ENCODE results near the gene LGALS1. TPM values are rescaled to one million over a fixed set of nuclear protein-coding genes. Genes with fewer than 3 reads are reported as not detected.
A peak's percentile ranks its signal among the peaks of the same experiment; 100 is the strongest.

Gene LGALS1
- total and polyA plus RNA-seq, 8 donors = 15.9 to 249 (median 87.5) TPM

DNA sequence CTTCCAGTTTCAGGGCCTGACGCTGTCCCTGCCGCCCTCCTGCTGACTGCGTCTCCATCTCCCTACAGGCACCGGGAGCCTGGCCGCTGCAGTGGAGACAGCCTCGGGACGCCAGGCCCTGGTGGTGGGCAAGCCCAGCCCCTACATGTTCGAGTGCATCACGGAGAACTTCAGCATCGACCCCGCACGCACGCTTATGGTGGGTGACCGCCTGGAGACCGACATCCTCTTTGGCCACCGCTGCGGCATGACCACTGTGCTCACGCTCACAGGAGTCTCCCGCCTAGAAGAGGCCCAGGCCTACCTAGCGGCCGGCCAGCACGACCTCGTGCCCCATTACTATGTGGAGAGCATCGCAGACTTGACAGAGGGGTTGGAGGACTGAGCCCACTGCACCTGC is 9.9 kb upstream of the LGALS1 start:
- no peak for TF ChIP-seq CTCF (IDR thresholded peaks at IDR 0.05)
- FAIRE-seq = no peak
- Histone ChIP-seq H3K4me3 (no peak overlapping the region), H3K27ac (no peak overlapping the region), H3K4me1 (peaks cover 0 to 3% (median 0%) of the 10 kb centered on the region in 3 donors), H3K9me3 (no peaks in the 10 kb centered on the region), H3K27me3 (no peaks in the 10 kb centered on the region), H3K36me3 (peaks cover 0 to 3% (median 0%) of the 10 kb centered on the region in 3 donors)
- DNase-seq = peak in 1 of 6 donors; percentile 27
- 93 to 94% methylated on average over 24 of the region's 24 CpGs for WGBS, 2 donors
- no peak for ATAC-seq
- intact Hi-C loops (cut with DNase I) = no loop called here

- H3K4me3 ChIP-seq = no peak overlapping the region
- 64 to 82% methylated on average over 6 of the region's 6 CpGs for WGBS, 2 donors
- H3K27ac ChIP-seq = no peak overlapping the region
- no peaks in the 10 kb centered on the region for H3K9me3 ChIP-seq
- intact Hi-C loops (cut with DNase I) = no loop called here
- no peak for DNase-seq
- no peak for FAIRE-seq
- peaks cover 0 to 3% (median 0%) of the 10 kb centered on the region in 3 donors for H3K36me3 ChIP-seq
- ATAC-seq = no peak
- no peaks in the 10 kb centered on the region for H3K27me3 ChIP-seq
- peaks cover 0 to 4% (median 3%) of the 10 kb centered on the region in 3 donors for H3K4me1 ChIP-seq
- no peak for TF ChIP-seq CTCF (IDR thresholded peaks at IDR 0.05)
These were observed 5.8 kb upstream of the LGALS1 start for GRCh38 chr22:37669586-37669985.

GRCh38 chr22:37672206-37672919 is 3.1 kb upstream of the LGALS1 start:
- no peak for DNase-seq
- Histone ChIP-seq H3K4me1 (peaks cover 0 to 22% (median 14%) of the 10 kb centered on the region in 3 donors), H3K36me3 (no peaks in the 10 kb centered on the region), H3K9me3 (no peaks in the 10 kb centered on the region), H3K27me3 (no peaks in the 10 kb centered on the region), H3K27ac (no peak overlapping the region), H3K4me3 (no peak overlapping the region)
- WGBS, 2 donors = 60 to 61% methylated on average over 15 of the region's 15 CpGs
- intact Hi-C loops (cut with DNase I) = no loop called here
- FAIRE-seq = no peak
- no peak for TF ChIP-seq CTCF (IDR thresholded peaks at IDR 0.05)
- no peak for ATAC-seq

GRCh38 chr22:37672920-37673455 is 2.4 kb upstream of the LGALS1 start:
- intact Hi-C loops (cut with DNase I) = no loop called here
- no peak for TF ChIP-seq CTCF (IDR thresholded peaks at IDR 0.05)
- DNase-seq = no peak
- Histone ChIP-seq H3K4me3 (no peak overlapping the region), H3K4me1 (peaks cover 0 to 28% (median 14%) of the 10 kb centered on the region in 3 donors), H3K27ac (no peak overlapping the region), H3K9me3 (no peaks in the 10 kb centered on the region), H3K36me3 (no peaks in the 10 kb centered on the region), H3K27me3 (no peaks in the 10 kb centered on the region)
- ATAC-seq = no peak
- no peak for FAIRE-seq
- 77 to 84% methylated on average over 11 of the region's 11 CpGs for WGBS, 2 donors

DNA sequence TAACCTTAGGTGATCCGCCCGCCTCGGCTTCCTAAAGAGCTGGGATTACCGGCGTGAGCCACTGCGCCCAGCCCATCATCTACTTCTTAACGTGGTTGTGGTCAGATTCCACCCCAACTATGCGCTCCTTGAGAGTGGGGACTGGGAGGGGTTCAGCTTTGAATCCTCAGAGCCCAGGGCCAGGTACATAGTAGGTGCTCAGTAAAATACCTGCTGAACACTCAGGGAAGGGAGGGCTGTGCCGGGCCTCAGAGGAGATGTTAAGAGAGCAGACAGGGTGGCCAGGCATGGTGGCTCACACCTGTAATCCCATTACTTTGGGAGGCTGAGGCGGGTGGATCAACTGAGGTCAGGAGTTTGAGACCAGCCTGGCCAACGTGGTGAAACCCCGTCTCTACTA is 1.2 kb upstream of the LGALS1 start:
- no peak for DNase-seq

More for the DNA sequence above, 1.2 kb upstream of the LGALS1 start:
- Histone ChIP-seq H3K27me3 (no peaks in the 10 kb centered on the region), H3K9me3 (no peaks in the 10 kb centered on the region), H3K36me3 (no peaks in the 10 kb centered on the region), H3K4me1 (peaks cover 0 to 29% (median 14%) of the 10 kb centered on the region in 3 donors), H3K27ac (peak overlapping the region in 2 of 4 donors; percentile 80 to 87), H3K4me3 (no peak overlapping the region)
- ATAC-seq (no peak), FAIRE-seq (no peak)
- intact Hi-C loops (cut with DNase I) = no loop called here
- WGBS, 2 donors = 88 to 89% methylated on average over 12 of the region's 12 CpGs
- no peak for TF ChIP-seq CTCF (IDR thresholded peaks at IDR 0.05)

All from pancreas (tissue), 10 donors.